Caco-2 (cell line): ENCODE data around the gene C17orf78. TPM values are rescaled to one million over a fixed set of nuclear protein-coding genes. Genes with fewer than 3 reads are reported as not detected.

ENCODE experiments used
- BruUV-seq: library from RNA; stranded (reverse); fragments of 400-500 nt; replicated peaks from 2 replicates; lab custom pipeline; 2021; lab: Mats Ljungman, UMichigan
- CTCF ChIA-PET: fragments of 300-600 bp; sonication (Branson Sonifier 250); formaldehyde crosslinking; loops from one replicate; lab custom pipeline; 2022; ENCODE audit warnings: antibody characterized with exemption; lab: Charles Lee
- POLR2A ChIA-PET: fragments of 300-600 bp; sonication (Branson Sonifier 250); formaldehyde crosslinking; loops from one replicate; lab custom pipeline; 2022; ENCODE audit warnings: antibody characterized with exemption; lab: Charles Lee
- DNase-seq, 2 experiments: peaks; one replicate each; pipeline versions ENCODE4 v3.0.0 to v3.0.0-alpha.2; 2020 to 2022
- H3K27me3 ChIP-seq: replicated peaks from 2 replicates; pipeline ENCODE4 v1.6.0; 2011; ENCODE audit warnings: low read length; ENCODE audit not compliant: control insufficient read depth, insufficient read depth
- H3K36me3 ChIP-seq: 2 replicates; pipeline ENCODE4 v1.5.1; 2011; ENCODE audit warnings: low read length; ENCODE audit not compliant: control insufficient read depth, insufficient read depth
- H3K4me1 ChIP-seq: fragments of 250-450 bp; sonication (Bioruptor Pico); 2 replicates; pipeline ENCODE4 v1.5.1; 2020; ENCODE audit warnings: mild to moderate bottlenecking
- H3K4me3 ChIP-seq: 2 replicates; pipeline ENCODE4 v1.5.1; 2011; ENCODE audit warnings: low read depth, mild to moderate bottlenecking, control low read depth, low read length
- H3K9me3 ChIP-seq: fragments of 250-450 bp; sonication (Bioruptor Pico); 2 replicates; pipeline ENCODE4 v1.5.1; 2020; ENCODE audit warnings: mild to moderate bottlenecking, moderate library complexity
- H3K27ac Mint-ChIP-seq: one replicate; pipeline ENCODE4 v1.8.0; 2022; ENCODE audit warnings: mixed read lengths; ENCODE audit not compliant: unreplicated experiment
- H3K27me3 Mint-ChIP-seq: one replicate; pipeline ENCODE4 v1.8.0; 2022; ENCODE audit warnings: mixed read lengths; ENCODE audit not compliant: insufficient read depth, unreplicated experiment
- H3K36me3 Mint-ChIP-seq: one replicate; pipeline ENCODE4 v1.8.0; 2022; ENCODE audit warnings: mild to moderate bottlenecking, mixed read lengths; ENCODE audit not compliant: insufficient read depth, unreplicated experiment
- H3K4me1 Mint-ChIP-seq: one replicate; pipeline ENCODE4 v1.8.0; 2022; ENCODE audit warnings: low read depth, mixed read lengths; ENCODE audit not compliant: unreplicated experiment
- H3K4me3 Mint-ChIP-seq: one replicate; pipeline ENCODE4 v1.8.0; 2022; ENCODE audit warnings: mild to moderate bottlenecking, moderate library complexity, mixed read lengths; ENCODE audit not compliant: unreplicated experiment
- H3K9me3 Mint-ChIP-seq: one replicate; pipeline ENCODE4 v1.8.0; 2022; ENCODE audit warnings: mixed read lengths; ENCODE audit not compliant: unreplicated experiment
- intact Hi-C: fragments of 100-400 bp; cut with micrococcal nuclease; formaldehyde crosslinking; loops from one replicate; pipeline ENCODE4 v1.10.0; 2022; ENCODE audit not compliant: unreplicated experiment
- total RNA-seq: library from RNA; stranded (reverse); gene quantifications from 2 replicates; pipeline ENCODE4 v1.2.3, GENCODE V29; 2022
- TF ChIP-seq, protein P1 (sequence below), 2 experiments: fragments of 200-600 bp in 1 of 2; IDR thresholded peaks; 1 replicate in 1 of 2; 2 replicates in 1 of 2; pipeline versions ENCODE4 v1.5.1 to v1.8.0; 2011 to 2022; ENCODE audit warnings: antibody characterized with exemption in 1 of 2, control low read depth in 1 of 2, inconsistent platforms in 1 of 2, low read depth in 1 of 2, low read length in 1 of 2, mild to moderate bottlenecking in 1 of 2, moderate library complexity in 1 of 2; ENCODE audit not compliant: insufficient read depth in 1 of 2, severe bottlenecking in 1 of 2, unreplicated experiment in 1 of 2

The C17orf78 gene
- total RNA-seq, 1 experiment from 2014 or later, result not detected

DNA sequence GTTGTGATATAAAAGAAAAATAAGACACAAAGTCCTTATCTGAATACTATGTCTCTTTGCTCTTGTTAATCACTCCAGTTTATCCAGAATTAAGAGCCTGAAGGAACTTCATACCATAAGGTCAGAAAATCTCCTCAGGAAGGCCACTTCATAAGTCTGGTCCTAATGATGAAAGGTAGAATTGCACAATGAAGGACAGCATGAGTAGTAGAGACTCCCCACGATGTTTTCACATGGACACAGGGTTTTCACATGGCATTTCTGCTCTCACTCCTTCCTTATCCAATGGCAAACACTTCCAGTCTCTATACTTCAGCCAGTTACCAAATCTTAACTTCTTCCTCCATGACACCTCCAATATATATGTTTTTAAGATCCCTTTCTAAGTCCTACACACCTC, 10.2 kb upstream of the C17orf78 start:
- no peak for DNase-seq
- Mint-ChIP-seq H3K4me3 (no peak overlapping the region), H3K27ac (no peak overlapping the region), H3K36me3 (no peaks in the 10 kb centered on the region), H3K27me3 (no peaks in the 10 kb centered on the region), H3K4me1 (peaks cover 8% of the 10 kb centered on the region), H3K9me3 (no peaks in the 10 kb centered on the region)
- ChIA-PET POLR2A (no interaction called here), CTCF (interaction anchor here (1.2 kb wide), 1 partner anchor 8 kb away, joined by 6 read pairs; no protein-coding TSS in a partner anchor)
- H3K27me3 ChIP-seq, result no peaks in the 10 kb centered on the region
- intact Hi-C loops, result no loop called here
- H3K4me3 ChIP-seq, result no peak overlapping the region
- no peaks in the 10 kb centered on the region for H3K36me3 ChIP-seq
- no peaks in the 10 kb centered on the region for H3K4me1 ChIP-seq
- TF ChIP-seq, protein P1, sequence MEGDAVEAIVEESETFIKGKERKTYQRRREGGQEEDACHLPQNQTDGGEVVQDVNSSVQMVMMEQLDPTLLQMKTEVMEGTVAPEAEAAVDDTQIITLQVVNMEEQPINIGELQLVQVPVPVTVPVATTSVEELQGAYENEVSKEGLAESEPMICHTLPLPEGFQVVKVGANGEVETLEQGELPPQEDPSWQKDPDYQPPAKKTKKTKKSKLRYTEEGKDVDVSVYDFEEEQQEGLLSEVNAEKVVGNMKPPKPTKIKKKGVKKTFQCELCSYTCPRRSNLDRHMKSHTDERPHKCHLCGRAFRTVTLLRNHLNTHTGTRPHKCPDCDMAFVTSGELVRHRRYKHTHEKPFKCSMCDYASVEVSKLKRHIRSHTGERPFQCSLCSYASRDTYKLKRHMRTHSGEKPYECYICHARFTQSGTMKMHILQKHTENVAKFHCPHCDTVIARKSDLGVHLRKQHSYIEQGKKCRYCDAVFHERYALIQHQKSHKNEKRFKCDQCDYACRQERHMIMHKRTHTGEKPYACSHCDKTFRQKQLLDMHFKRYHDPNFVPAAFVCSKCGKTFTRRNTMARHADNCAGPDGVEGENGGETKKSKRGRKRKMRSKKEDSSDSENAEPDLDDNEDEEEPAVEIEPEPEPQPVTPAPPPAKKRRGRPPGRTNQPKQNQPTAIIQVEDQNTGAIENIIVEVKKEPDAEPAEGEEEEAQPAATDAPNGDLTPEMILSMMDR (IDR thresholded peaks at IDR 0.05; ENCODE audit: insufficient read depth in 1 of 2, low read depth in 1 of 2, low read length in 1 of 2, severe bottlenecking in 1 of 2, unreplicated experiment in 1 of 2), result no peak
- no TSS peak for BruUV-seq
- H3K9me3 ChIP-seq, result no peaks in the 10 kb centered on the region

- TF ChIP-seq, protein P1 (IDR thresholded peaks at IDR 0.05; ENCODE audit: insufficient read depth in 1 of 2, low read depth in 1 of 2, low read length in 1 of 2, severe bottlenecking in 1 of 2, unreplicated experiment in 1 of 2), result no peak
- no TSS peak for BruUV-seq
- POLR2A ChIA-PET, result interaction anchor here (1.8 kb wide), 1 partner anchor 9 kb away, joined by 4 read pairs; no protein-coding TSS in a partner anchor
- H3K36me3 ChIP-seq, result no peaks in the 10 kb centered on the region
- H3K27me3 ChIP-seq, result no peaks in the 10 kb centered on the region
- Mint-ChIP-seq H3K4me1 (no peaks in the 10 kb centered on the region), H3K4me3 (no peak overlapping the region), H3K27me3 (no peaks in the 10 kb centered on the region), H3K36me3 (no peaks in the 10 kb centered on the region), H3K9me3 (no peaks in the 10 kb centered on the region), H3K27ac (no peak overlapping the region)
- H3K9me3 ChIP-seq, result no peaks in the 10 kb centered on the region
- DNase-seq, result no peak
- CTCF ChIA-PET, result no interaction called here
- no peak overlapping the region for H3K4me3 ChIP-seq
- intact Hi-C loops, result no loop called here
- H3K4me1 ChIP-seq, result no peaks in the 10 kb centered on the region
Measured at GRCh38 chr17:37368577-37368976, 7.2 kb upstream of the C17orf78 start.

DNA sequence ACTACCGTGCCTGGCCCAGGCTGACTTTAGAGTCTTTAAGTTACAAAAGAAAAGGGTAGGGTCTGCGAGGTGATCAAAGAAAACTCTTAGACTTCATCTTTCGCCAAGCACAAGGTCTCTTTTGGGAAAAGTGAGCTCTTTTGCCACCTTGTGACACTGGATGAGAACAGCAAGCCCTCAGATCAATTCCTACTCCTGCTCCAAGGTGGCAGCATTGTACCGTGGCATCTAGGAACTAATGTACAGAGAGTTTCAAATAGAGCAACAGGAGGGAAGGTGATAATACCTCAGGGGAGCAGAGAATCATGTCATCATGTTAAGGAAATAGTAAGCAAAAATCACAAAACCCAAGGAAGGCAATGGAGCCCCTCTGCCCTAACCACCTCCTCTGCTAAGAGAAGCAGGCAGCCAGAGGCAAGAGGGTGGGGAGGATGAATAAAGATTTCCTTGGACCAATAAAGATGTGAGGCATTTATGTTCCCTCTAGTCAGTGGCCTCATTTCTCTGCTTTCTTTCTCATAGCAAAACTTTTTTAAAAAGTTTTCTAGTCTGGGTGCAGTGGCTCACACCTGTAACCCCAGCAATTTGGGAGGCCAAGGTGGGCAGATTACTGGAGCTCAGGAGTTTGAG, 2.1 kb upstream of the C17orf78 start:
- Histone ChIP-seq H3K36me3 (no peaks in the 10 kb centered on the region), H3K4me3 (no peak overlapping the region), H3K9me3 (no peaks in the 10 kb centered on the region), H3K27me3 (no peaks in the 10 kb centered on the region), H3K4me1 (peaks cover 2% of the 10 kb centered on the region; the same call in 1 of the 2 replicates)
- ChIA-PET POLR2A (interaction anchor here (0.5 to 1.0 kb wide), 4 partner anchors 15 to 110 kb away, joined by 3 to 13 read pairs (median 3); partner anchors contain the start of genes ACACA and TADA2A), CTCF (interaction anchor here (0.6 to 2.0 kb wide), 38 partner anchors 8 to 493 kb away, joined by 3 to 40 read pairs (median 4); partner anchors contain the start of genes ACACA and TADA2A)
- Mint-ChIP-seq H3K36me3 (no peaks in the 10 kb centered on the region), H3K27me3 (no peaks in the 10 kb centered on the region), H3K4me1 (no peaks in the 10 kb centered on the region), H3K9me3 (no peaks in the 10 kb centered on the region), H3K4me3 (no peak overlapping the region), H3K27ac (no peak overlapping the region)
- intact Hi-C loops, result loop anchor here (1.0 to 10.0 kb wide), 2 partner anchors 24 to 99 kb away; no protein-coding TSS in a partner anchor
- TF ChIP-seq, protein P1 (IDR thresholded peaks at IDR 0.05; ENCODE audit: insufficient read depth in 1 of 2, low read depth in 1 of 2, low read length in 1 of 2, severe bottlenecking in 1 of 2, unreplicated experiment in 1 of 2), result peak; percentile 99 to 100
- peak; percentile 83 to 85 for DNase-seq
- no TSS peak for BruUV-seq
